ENCODE measurements around the gene ANK2.

ANK2 gene

GRCh38 chr4:113378836-113379235, 329.4 kb downstream of the ANK2 start:
- no peak for TF ChIP-seq CTCF (IDR thresholded peaks at IDR 0.05)

GRCh38 chr4:113382704-113383103, 333.3 kb downstream of the ANK2 start:
- H3K4me1 ChIP-seq (ENCODE audit: control insufficient read depth in 1 of 2, insufficient read depth in 1 of 2, low read depth in 1 of 2, low read length in 1 of 2) = no peaks in the 10 kb centered on the region
- no peak for TF ChIP-seq CTCF (IDR thresholded peaks at IDR 0.05)
- H3K36me3 ChIP-seq = no peaks in the 10 kb centered on the region
- no peak overlapping the region for H3K27ac ChIP-seq
- H3K27me3 ChIP-seq = no peaks in the 10 kb centered on the region
- no peak overlapping the region for H3K4me3 ChIP-seq (ENCODE audit: low read depth in 1 of 2, low read length in 1 of 2)
- no peaks in the 10 kb centered on the region for H3K9me3 ChIP-seq

More at GRCh38 chr4:113378836-113379235, 329.4 kb downstream of the ANK2 start:
- H3K4me3 ChIP-seq (ENCODE audit: low read depth in 1 of 2, low read length in 1 of 2) = no peak overlapping the region
- H3K4me1 ChIP-seq (ENCODE audit: control insufficient read depth in 1 of 2, insufficient read depth in 1 of 2, low read depth in 1 of 2, low read length in 1 of 2) = no peaks in the 10 kb centered on the region
- H3K27ac ChIP-seq = no peak overlapping the region
- H3K27me3 ChIP-seq = no peaks in the 10 kb centered on the region
- no peaks in the 10 kb centered on the region for H3K9me3 ChIP-seq
- no peaks in the 10 kb centered on the region for H3K36me3 ChIP-seq

DNA sequence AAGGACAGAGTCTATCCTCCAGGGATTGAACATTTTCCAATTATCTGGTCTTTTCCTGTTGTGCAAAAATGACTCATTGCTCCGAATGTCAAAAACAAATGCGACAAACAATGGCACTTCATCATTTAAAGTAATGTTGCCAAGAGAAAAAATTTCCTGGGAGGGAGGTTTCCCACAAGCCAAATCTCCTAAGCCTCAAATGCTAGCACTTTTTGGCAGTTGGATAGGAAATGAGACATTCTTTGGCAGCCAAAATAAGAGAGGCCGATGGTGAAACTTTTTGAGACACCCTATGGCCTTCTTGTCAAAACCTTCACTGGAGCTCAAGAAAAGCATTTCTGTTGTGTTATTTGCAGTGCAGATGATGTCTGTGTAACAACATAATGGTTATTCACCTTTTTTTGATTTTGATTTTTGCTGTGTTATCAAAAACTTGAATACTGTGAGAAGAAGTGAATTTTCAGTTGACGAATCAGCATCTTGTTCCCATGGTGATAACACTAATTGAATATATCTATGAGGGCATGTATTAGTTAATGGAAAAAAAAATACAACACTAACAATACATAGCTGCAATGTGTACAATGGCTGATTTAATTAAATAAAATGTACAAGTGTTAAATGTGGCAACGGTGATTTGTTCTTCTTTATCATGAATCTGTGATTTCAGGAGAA, 333.8 kb downstream of the ANK2 start:
- H3K9me3 ChIP-seq = no peaks in the 10 kb centered on the region
- no peaks in the 10 kb centered on the region for H3K36me3 ChIP-seq
- no peaks in the 10 kb centered on the region for H3K27me3 ChIP-seq
- H3K27ac ChIP-seq = no peak overlapping the region
- TF ChIP-seq CTCF (IDR thresholded peaks at IDR 0.05) = no peak
- no peaks in the 10 kb centered on the region for H3K4me1 ChIP-seq (ENCODE audit: control insufficient read depth in 1 of 2, insufficient read depth in 1 of 2, low read depth in 1 of 2, low read length in 1 of 2)
- H3K4me3 ChIP-seq (ENCODE audit: low read depth in 1 of 2, low read length in 1 of 2) = no peak overlapping the region

DNA sequence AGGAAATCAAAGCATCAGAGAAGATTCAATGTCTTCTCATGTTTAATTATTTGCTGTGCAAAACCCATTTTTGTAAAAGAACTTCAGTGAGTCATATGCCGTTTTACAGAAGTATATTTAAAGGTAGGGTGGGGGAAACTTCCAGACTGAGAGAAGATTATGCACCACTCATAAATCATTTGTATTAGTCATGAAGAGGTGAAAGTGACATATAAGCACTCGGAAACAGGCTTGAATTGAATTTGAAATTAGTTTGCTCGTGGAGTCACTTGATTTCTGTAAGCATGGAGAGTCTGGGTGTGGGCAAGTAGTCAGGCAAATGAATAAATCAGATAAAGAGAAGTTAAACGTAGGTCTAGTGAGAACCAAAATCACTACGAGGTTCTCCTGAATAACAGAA, 335.1 kb downstream of the ANK2 start:
- H3K27ac ChIP-seq = no peak overlapping the region

DNA sequence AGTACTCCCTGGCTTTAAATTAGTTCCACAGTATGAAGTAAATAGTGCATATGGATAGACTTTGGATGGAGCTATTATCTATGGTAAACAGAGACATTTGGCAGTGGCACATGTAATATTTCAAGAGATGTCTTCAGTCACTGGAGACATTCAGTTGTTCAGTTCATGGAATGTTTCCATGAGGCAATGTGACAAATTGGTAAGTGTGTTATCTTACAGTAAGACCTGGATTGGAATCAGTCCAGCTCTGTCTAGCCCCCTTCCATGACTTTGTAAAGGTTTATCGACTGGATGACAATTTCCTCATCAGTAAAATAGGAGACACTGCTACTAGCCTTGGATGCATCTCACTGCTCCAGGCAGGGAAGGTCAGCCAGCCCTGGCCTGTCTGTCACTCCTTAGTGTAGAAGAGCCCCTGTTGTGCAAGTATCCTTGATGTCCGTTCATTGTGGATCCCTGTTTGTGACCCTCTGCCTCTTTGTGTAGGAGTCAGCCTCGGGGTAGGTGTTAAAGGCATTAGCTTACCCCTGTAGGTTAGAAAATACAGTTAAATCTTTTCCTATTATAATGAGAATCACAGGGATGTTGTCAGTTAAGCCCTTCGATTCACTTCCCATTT, 335.9 kb downstream of the ANK2 start:
- no peak overlapping the region for H3K27ac ChIP-seq
- H3K27me3 ChIP-seq = no peaks in the 10 kb centered on the region
- no peak for TF ChIP-seq CTCF (IDR thresholded peaks at IDR 0.05)
- no peaks in the 10 kb centered on the region for H3K4me1 ChIP-seq (ENCODE audit: control insufficient read depth in 1 of 2, insufficient read depth in 1 of 2, low read depth in 1 of 2, low read length in 1 of 2)
- no peaks in the 10 kb centered on the region for H3K36me3 ChIP-seq
- no peaks in the 10 kb centered on the region for H3K9me3 ChIP-seq
- no peak overlapping the region for H3K4me3 ChIP-seq (ENCODE audit: low read depth in 1 of 2, low read length in 1 of 2)

More for the DNA sequence above, 335.1 kb downstream of the ANK2 start:
- Histone ChIP-seq H3K4me3 (ENCODE audit: low read depth in 1 of 2, low read length in 1 of 2) (no peak overlapping the region), H3K36me3 (no peaks in the 10 kb centered on the region), H3K27me3 (no peaks in the 10 kb centered on the region), H3K9me3 (no peaks in the 10 kb centered on the region), H3K4me1 (ENCODE audit: control insufficient read depth in 1 of 2, insufficient read depth in 1 of 2, low read depth in 1 of 2, low read length in 1 of 2) (no peaks in the 10 kb centered on the region)
- no peak for TF ChIP-seq CTCF (IDR thresholded peaks at IDR 0.05)
